Activated T-cell treated with anti-CD3 and anti-CD28 coated beads for 48 hours (primary cell): Measurements from ENCODE around the gene CWC27.

Experiments
- DNase-seq: peaks from one replicate; pipeline ENCODE4 v3.0.0-alpha.2; 2020; ENCODE audit warnings: low read depth

CWC27 gene

DNA sequence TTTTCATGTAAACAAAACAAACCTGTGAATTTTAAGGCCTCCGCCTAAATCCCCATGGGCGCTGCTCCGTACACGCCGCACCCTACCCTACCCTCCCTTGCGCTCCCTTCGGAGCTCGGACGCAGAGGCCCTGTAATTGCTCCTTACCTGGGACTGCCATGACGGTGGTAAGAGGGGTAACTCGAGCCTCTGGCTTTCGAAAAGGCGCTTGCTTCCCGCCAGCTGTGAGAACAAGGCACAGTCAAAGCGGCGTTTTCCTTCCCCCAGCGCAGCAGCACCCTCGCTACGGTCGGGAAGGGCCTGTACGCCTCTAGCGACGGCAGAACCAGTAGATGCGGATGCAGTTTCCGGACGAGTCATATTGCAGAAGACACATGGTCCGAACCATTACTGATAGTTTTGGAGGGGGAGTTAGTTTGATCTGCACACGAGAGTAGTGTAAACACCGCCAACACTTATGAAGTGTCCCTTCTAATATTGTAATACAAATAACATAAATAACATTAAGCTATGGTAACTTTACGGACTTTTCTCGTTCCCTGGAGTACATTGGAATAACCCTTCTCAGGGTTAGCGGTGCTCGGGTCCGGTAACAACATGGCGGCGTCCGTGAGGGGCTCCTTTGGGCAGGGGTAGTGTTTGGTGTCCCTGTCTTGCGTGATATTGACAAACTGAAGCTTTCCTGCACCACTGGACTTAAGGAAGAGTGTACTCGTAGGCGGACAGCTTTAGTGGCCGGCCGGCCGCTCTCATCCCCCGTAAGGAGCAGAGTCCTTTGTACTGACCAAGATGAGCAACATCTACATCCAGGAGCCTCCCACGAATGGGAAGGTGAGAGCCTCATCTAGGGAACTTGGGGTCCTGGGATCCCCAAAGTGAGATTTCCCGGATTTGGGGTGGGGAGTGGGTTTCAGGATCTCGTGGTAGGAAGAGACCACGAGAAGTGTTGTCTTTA lies at the start of gene CWC27, which contains the start of gene SREK1IP1:
CWC27 (plus strand) TSS at position 573 of the 955 bp plus-strand sequence; CDS start at position 790, 217 bp downstream.
SREK1IP1 (minus strand) TSS at position 334 of the 955 bp plus-strand sequence; CDS start at position 160, 174 bp downstream.
- DNase-seq, result peak; percentile 73

DNA sequence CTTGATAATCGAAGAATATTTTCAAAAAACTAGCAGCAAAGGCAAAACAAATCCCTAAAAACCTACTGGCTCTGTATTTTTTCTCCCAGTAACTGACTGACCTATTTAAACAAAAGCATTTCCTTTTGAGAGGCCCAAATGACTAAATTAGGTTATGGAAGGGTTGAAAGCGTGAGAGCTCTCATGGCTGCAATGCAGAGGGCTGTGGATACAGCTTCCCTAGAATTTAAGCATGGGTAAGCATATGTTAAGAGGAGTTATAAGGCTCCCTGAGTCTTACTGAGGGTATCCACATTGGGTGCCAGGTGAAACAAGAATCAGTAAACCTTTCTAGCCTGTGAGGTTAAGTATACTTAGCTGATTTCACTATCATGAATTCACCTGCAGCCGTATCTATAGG lies 46.1 kb upstream of the CWC27 start:
- DNase-seq, result no peak

GRCh38 chr5:64727150-64727549 lies 41.6 kb upstream of the CWC27 start:
- DNase-seq, result no peak

DNA sequence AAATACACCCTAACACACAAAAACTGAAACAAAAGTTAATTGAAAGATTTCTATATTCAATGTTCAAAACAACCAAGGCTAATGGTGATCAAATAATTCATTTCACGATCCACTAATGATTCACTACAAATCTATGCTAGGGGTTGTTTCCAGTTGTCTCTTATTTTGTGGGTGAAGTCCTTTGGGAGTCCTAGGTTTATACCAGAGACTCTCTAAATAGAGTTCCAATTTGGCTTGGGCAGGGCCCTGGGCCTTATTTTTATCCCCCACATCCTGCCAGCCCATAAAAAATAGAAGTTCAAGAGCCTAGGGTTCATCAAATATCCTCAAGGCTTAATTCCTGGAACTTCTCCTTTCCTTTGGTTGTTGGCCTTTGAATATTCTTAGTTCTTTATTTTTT lies 26.3 kb upstream of the CWC27 start:
- no peak for DNase-seq

- no peak for DNase-seq
These were observed 25.9 kb upstream of the CWC27 start for GRCh38 chr5:64742821-64743220.

GRCh38 chr5:64744914-64745313 lies 23.8 kb upstream of the CWC27 start:
- DNase-seq, result no peak

GRCh38 chr5:64746446-64746845 lies 22.3 kb upstream of the CWC27 start:
- DNase-seq, result no peak

DNA sequence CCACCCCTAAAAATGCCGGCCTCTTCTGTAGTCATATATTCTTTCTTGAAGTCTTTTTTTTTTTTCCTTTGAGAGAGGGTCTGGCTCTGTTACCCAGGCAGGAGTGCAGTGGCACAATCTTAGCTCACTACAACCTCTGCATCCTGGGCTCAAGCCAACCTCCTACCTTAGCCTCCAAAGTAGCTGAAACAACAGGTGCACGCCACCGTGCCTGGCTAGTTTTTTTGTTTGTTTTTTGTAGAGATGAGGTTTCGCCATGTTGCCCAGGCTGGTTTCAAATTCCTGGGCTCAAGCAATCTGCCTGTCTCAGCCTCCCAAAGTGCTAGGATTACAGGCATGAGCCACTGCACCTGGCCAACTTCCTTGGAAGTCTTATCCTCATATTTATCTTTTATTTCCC lies 19.3 kb upstream of the CWC27 start:
- DNase-seq, result no peak

GRCh38 chr5:64754066-64754465 lies 14.7 kb upstream of the CWC27 start:
- DNase-seq, result no peak

DNA sequence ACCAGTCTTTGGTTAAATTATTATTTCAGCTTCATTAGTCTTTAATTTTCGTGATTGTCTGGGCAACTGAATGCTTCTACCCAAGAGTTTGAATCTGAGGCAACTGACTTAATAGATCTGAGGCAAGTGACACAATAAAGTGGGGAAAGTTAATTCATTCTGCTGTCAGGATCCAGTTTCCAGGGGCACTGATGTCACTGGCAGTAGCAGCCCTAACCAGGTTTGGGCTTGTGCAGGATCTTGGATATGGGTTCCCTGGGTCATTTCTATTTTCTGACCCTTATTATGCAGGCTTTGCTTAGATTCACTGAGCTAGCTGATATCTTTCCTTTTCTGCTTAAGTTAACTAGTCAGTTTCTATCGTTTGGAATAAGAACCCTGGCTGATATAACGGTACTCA lies 9.8 kb upstream of the CWC27 start:
- DNase-seq, result no peak

DNA sequence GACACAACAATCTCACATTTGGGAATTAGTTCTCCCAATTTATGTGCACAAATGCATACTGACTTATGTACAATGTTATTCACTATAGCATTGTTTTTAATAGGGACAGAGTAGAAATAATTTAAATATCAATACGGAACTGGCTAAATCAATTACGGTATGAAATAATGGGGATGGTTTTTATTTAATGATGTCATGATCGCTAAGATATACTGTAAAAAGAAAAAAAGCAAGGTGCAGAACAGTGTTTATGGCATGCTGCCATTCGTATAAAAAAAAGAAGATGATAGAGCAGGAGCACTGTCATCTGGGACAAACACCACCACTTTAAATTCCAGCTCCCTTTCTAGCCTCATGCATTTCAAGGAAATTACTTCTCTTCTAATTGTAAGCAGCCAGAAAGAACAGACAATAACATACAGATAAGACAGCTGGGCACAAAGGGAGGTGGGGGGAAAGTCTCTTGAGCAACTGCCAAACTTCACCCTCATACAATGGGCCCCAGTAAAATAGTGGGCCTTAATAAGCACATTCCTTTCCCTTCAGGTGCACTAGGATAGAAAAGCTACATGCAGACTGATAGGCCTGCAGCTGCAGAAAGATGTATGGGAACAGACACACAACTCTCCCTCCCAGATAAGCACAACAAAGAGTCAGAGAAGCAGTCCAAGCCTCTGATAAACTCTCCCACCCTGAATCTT lies 8.6 kb upstream of the CWC27 start:
- no peak for DNase-seq

- DNase-seq, result no peak
These were observed 4.7 kb upstream of the CWC27 start for GRCh38 chr5:64763948-64764503.

GRCh38 chr5:64765804-64766504 lies 2.8 kb upstream of the CWC27 start:
- DNase-seq, result no peak

DNA sequence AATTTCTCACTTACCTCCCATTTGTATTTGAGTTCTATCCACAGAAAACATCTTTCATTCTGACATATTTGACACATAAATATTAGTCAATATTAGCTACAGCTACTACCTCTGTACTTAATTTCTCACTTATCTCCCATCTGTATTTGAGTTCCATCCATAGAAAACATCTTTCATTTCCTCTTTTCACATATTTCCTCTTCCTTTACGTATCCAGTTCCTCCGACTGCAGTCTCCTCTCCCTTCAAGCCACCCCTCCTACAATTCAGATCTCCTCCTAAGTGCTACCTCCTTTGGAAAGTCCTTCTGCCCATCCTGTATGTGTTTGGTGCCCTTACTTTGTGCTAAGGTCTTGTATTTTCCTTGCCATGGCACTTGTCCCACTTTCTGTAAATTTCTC lies 1.8 kb upstream of the CWC27 start:
- DNase-seq, result no peak

DNA sequence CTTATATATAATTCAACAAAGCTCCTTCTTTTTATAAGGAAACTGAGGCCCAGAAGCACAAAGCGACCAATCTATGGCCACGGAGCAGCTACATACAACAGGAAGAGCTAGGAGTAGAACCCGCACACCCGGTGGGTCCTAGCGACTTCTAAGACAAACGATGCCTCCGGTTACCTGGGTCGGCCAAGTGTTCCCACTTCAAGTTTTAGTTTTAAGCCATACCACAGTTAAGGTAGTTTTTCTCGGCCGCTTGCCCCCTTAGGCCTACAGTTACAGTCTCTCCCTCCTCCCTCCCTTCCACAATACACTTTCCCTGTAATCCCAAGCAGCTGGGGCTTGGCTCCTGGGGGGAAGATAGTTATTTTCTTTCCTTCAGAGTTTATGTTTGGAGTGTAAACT lies 772 bp upstream of the CWC27 start:
- no peak for DNase-seq

GRCh38 chr5:64769855-64770254 lies 1.1 kb downstream of the CWC27 start:
- no peak for DNase-seq

DNA sequence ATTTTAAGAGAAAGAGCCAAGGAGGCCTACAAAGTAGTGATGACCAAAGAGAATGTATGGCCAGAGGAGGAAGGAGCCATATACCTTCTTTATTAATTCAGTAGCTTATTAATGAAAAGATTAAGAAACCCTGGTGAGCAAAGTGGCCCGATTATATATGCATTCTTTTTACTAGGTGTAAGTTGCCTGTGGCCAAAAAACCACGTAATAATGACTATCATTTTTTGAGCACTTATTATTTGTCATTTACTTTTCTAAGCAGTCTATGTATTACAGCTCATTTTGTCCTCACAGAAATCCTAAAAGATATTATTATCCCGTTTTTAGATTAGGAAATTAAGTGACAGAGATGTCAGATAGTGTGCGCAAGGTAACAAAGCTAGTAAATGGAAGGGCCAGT lies 3.0 kb downstream of the CWC27 start:
- no peak for DNase-seq

GRCh38 chr5:64773533-64773932 lies 4.8 kb downstream of the CWC27 start:
- DNase-seq, result no peak

GRCh38 chr5:64775291-64775690 lies 6.6 kb downstream of the CWC27 start:
- no peak for DNase-seq

DNA sequence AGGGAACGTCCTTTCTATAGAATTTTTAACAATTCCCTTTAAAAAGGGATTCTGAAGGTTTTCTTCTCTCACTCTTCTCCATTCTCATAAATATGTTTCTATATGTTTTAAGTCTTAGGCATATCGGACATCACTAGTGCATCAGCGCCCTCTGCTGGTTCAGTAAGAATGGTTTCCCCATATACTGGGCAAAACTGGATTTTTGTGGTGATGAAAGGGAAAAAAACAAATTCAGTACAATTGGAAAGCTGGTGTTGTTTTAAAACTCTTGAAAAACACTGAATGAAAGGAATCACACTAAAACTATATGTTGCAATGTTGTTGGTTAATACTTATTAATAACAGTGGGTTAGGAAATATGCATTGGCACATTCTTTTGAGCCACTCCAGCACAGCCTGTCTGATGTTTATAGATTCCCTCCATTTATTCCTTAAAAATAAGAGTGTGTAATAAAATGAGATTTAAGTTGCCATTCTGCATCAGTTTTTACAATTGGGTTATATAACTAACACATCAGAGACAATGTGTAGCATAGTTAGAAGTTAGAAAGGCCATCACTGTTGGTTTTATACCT lies 15.8 kb downstream of the CWC27 start:
- peak; percentile 33 for DNase-seq

GRCh38 chr5:64786372-64786771 lies 17.6 kb downstream of the CWC27 start:
- DNase-seq, result no peak

- DNase-seq, result no peak
These were observed 19.4 kb downstream of the CWC27 start for GRCh38 chr5:64788156-64788555.
